ENCODE measurements around the gene HJV. TPM values are rescaled to one million over a fixed set of nuclear protein-coding genes. Genes with fewer than 3 reads are reported as not detected.

HJV gene
- total and polyA plus RNA-seq, 2 of the 13 experiments (the other 11 are each of a cell fraction or from before 2014, with no cell fraction given): 0.18 TPM; not detected in 1

- TF ChIP-seq, protein P1, sequence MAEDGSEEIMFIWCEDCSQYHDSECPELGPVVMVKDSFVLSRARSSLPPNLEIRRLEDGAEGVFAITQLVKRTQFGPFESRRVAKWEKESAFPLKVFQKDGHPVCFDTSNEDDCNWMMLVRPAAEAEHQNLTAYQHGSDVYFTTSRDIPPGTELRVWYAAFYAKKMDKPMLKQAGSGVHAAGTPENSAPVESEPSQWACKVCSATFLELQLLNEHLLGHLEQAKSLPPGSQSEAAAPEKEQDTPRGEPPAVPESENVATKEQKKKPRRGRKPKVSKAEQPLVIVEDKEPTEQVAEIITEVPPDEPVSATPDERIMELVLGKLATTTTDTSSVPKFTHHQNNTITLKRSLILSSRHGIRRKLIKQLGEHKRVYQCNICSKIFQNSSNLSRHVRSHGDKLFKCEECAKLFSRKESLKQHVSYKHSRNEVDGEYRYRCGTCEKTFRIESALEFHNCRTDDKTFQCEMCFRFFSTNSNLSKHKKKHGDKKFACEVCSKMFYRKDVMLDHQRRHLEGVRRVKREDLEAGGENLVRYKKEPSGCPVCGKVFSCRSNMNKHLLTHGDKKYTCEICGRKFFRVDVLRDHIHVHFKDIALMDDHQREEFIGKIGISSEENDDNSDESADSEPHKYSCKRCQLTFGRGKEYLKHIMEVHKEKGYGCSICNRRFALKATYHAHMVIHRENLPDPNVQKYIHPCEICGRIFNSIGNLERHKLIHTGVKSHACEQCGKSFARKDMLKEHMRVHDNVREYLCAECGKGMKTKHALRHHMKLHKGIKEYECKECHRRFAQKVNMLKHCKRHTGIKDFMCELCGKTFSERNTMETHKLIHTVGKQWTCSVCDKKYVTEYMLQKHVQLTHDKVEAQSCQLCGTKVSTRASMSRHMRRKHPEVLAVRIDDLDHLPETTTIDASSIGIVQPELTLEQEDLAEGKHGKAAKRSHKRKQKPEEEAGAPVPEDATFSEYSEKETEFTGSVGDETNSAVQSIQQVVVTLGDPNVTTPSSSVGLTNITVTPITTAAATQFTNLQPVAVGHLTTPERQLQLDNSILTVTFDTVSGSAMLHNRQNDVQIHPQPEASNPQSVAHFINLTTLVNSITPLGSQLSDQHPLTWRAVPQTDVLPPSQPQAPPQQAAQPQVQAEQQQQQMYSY (CRISPR knock-in tag; IDR thresholded peaks at IDR 0.05): no peak
- no peak for TF ChIP-seq AKAP8 (CRISPR knock-in tag; IDR thresholded peaks at IDR 0.05)
- peak; percentile 51; the same call in 1 of the 2 replicates for TF ChIP-seq THAP11 (CRISPR knock-in tag; IDR thresholded peaks at IDR 0.05)
- TF ChIP-seq CREB1 (IDR thresholded peaks at IDR 0.05): no peak
- TF ChIP-seq CREB1 (CRISPR knock-in tag; IDR thresholded peaks at IDR 0.05): no peak
- TF ChIP-seq, protein P2, sequence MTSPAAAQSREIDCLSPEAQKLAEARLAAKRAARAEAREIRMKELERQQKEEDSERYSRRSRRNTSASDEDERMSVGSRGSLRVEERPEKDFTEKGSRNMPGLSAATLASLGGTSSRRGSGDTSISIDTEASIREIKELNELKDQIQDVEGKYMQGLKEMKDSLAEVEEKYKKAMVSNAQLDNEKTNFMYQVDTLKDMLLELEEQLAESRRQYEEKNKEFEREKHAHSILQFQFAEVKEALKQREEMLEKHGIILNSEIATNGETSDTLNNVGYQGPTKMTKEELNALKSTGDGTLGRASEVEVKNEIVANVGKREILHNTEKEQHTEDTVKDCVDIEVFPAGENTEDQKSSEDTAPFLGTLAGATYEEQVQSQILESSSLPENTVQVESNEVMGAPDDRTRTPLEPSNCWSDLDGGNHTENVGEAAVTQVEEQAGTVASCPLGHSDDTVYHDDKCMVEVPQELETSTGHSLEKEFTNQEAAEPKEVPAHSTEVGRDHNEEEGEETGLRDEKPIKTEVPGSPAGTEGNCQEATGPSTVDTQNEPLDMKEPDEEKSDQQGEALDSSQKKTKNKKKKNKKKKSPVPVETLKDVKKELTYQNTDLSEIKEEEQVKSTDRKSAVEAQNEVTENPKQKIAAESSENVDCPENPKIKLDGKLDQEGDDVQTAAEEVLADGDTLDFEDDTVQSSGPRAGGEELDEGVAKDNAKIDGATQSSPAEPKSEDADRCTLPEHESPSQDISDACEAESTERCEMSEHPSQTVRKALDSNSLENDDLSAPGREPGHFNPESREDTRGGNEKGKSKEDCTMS (CRISPR knock-in tag; conservative IDR thresholded peaks at IDR 0.05): no peak
- TF ChIP-seq ZSCAN31 (CRISPR knock-in tag; IDR thresholded peaks at IDR 0.05; ENCODE audit: low read depth): no peak
- no peak for TF ChIP-seq RFX5 (IDR thresholded peaks at IDR 0.05; ENCODE audit: low read depth, low read length)
- peak; percentile 68 for TF ChIP-seq ZFX (CRISPR knock-in tag; IDR thresholded peaks at IDR 0.05; ENCODE audit: low read depth)
- TF ChIP-seq CHD2 (IDR thresholded peaks at IDR 0.05; ENCODE audit: low read depth, low read length): no peak
- 0 out of 2 replicates have a peak, but pooled peaks have one; percentile 36 for TF ChIP-seq SOX13 (IDR thresholded peaks at IDR 0.05)
- TF ChIP-seq SOX13 (CRISPR knock-in tag; conservative IDR thresholded peaks at IDR 0.05 in 1 of 2, IDR thresholded peaks at IDR 0.05 in 1 of 2): peak in 1 of 2 experiments; percentile 30; a peak in 1 of 4 replicates
- 0 out of 2 replicates have a peak, but pooled peaks have one; percentile 2 for TF ChIP-seq ZNF446 (CRISPR knock-in tag; IDR thresholded peaks at IDR 0.05)
- no peak for TF ChIP-seq GATA4 (IDR thresholded peaks at IDR 0.05; ENCODE audit: borderline replicate concordance, low read depth)
- no peak for TF ChIP-seq SNAPC5 (CRISPR knock-in tag; IDR thresholded peaks at IDR 0.05; ENCODE audit: borderline replicate concordance)
- TF ChIP-seq ZNF354B (CRISPR knock-in tag; IDR thresholded peaks at IDR 0.05): no peak
- no peak for TF ChIP-seq KDM6A (CRISPR knock-in tag; IDR thresholded peaks at IDR 0.05; ENCODE audit: low read depth)
- no peak for TF ChIP-seq SYNCRIP (IDR thresholded peaks at IDR 0.05; ENCODE audit: insufficient read depth, low read depth, low read length)
- TF ChIP-seq, protein P3, sequence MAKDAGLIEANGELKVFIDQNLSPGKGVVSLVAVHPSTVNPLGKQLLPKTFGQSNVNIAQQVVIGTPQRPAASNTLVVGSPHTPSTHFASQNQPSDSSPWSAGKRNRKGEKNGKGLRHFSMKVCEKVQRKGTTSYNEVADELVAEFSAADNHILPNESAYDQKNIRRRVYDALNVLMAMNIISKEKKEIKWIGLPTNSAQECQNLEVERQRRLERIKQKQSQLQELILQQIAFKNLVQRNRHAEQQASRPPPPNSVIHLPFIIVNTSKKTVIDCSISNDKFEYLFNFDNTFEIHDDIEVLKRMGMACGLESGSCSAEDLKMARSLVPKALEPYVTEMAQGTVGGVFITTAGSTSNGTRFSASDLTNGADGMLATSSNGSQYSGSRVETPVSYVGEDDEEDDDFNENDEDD (CRISPR knock-in tag; IDR thresholded peaks at IDR 0.05; ENCODE audit: borderline replicate concordance): no peak; the same call in 1 of the 2 replicates
- TF ChIP-seq SETDB1 (CRISPR knock-in tag; IDR thresholded peaks at IDR 0.05; ENCODE audit: borderline replicate concordance): no peak
- no peak for TF ChIP-seq U2AF1 (optimal IDR thresholded peaks at IDR 0.05; ENCODE audit: low read depth, low read length)
- TF ChIP-seq EEA1 (CRISPR knock-in tag; IDR thresholded peaks at IDR 0.05; ENCODE audit: borderline replicate concordance): no peak
- no peak for TF ChIP-seq HOXD1 (CRISPR knock-in tag; IDR thresholded peaks at IDR 0.05)
- no peak for TF ChIP-seq NFYB (CRISPR knock-in tag; IDR thresholded peaks at IDR 0.05)
Observed at GRCh38 chr1:146036965-146037646, 15.6 kb upstream of the HJV start (continued).
